ENCODE results near the gene KIAA1217.
A peak's percentile ranks its signal among the peaks of the same experiment; 100 is the strongest.
"Not testable (repeated sequence)": the region's sequence is repeated elsewhere in the genome, so short reads cannot be mapped to it uniquely, and the experiment has no call there.

KIAA1217 gene

DNA sequence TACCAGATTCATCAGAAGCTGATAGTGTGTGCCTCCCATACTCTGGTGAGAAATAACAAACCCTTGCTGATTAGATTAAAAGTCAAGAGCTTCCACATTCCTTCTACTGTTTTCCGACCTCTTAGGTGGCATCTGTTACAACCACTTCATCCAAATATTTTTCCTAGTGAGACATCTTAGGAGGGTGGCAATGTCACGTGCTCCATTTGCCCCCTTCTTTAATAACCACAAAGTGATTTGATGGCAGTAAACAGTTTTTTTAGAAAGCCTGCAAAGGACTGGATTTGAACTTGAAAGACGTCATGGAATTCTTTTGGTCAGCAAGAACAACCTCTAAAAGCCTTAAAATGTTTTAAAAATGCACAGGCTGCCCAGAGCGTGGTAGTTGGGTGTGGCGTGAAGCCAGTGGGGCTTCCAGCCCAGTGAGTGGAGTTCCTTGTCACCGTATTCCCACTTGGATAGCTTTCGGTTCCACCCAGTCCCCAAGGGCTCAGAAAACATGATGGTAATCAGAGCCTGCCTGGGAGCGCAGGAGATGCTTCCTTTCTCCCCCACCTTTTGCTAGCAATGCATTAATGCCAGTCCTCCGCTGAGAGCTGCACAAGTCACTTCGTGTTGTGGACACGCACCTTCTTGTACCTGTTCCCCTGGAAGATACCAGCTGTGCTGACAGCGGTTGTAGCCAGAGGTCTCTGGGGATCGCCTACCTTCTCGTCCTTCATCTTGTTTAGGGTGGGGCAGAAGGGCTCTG is 256.4 kb downstream of the KIAA1217 start:
- DNase-seq (ENCODE audit: low spot score): peak; percentile 52

DNA sequence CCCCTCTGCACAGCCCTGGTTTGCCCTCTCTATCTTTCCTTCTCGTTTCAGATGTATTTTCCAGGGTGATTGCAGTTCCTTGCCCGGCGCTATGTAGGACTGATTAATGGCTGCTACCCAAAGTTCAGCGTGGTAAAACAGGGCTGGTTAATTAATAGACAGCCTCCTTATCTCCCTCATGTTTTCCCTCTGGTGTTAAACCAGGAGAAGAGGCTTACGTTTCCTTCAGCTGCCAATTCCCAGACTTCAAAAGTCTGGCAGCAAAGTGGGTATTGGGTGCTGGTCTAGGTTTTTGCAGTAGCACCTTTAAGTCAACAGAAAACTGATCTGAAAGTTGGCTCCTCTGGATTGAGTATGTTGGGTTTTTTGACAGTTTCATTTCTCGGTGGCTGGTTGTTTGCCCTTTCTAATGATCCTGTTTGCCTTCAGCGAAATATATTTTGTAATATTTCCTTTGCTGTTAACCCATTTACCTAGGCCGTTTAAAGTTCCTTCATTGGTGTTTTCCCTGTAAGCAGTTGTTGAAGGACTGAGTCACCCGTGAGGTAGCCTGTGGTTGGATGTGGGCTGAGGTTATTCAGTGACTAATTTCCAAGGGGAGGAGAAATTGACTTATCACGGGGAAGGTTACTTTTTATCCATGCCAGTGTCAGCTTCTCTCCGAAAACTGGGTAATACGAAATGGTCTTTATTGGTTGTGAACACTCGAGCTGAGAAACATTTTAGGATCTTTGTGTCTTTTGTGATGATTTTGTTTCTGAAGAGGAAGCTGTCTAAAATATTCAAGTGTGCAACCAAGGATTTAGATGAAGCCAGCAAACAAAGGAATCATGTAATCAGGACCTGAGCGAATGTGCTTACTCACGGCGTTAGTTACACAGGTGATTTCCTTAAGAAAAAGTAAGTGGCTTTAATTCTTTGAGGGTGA is 257.2 kb downstream of the KIAA1217 start:
- peak; percentile 90 for DNase-seq (ENCODE audit: low spot score)

DNA sequence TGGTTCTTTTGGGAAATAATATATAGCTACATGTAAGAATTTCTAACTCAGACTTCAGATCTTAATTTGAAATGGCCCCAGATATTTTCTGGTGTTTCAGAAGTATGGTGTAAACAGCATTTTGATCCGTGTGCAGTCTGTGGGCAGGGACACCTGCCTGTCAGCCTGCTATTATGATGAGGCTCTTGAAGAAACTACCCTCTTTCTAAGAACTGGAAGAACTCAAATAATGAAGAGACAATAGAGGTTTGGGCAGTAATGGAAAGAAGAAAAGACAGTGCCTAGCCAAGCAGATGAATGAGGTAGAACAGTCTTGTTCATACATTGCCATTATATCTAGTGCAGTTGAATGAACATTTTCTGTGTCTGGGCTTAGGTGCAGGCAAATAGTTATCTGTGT is 258.2 kb downstream of the KIAA1217 start:
- DNase-seq (ENCODE audit: low spot score): no peak

- no peak for DNase-seq (ENCODE audit: low spot score)
These were observed 258.7 kb downstream of the KIAA1217 start for GRCh38 chr10:24467605-24468004.

GRCh38 chr10:24468281-24468751 is 259.4 kb downstream of the KIAA1217 start:
- no peak for DNase-seq (ENCODE audit: low spot score)

- DNase-seq (ENCODE audit: low spot score): peak; percentile 72
These were observed 261.1 kb downstream of the KIAA1217 start for GRCh38 chr10:24469993-24470392.

- DNase-seq (ENCODE audit: low spot score): no peak
These were observed 266.7 kb downstream of the KIAA1217 start for GRCh38 chr10:24475598-24475997.

GRCh38 chr10:24476913-24477701 is 268.2 kb downstream of the KIAA1217 start:
- DNase-seq (ENCODE audit: low spot score): no peak

DNA sequence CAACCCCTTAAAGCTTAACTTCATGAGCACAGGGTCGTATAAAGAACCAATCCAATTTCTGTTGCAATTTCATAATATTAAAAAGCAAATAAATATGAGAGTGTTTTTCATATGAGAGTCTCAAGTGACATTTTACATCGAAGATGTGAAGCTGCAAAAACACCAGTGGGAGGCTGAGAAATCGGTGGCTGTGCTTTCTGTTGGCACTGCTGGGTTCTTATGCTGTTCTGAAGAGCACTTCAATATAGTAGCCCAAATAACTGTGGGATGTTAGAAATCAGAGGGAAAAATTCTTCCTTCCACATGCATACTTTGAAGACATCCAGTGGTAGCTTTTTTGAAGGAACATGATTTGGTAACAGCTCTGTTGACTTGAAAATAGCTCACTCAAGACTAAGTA is 269.0 kb downstream of the KIAA1217 start:
- no peak for DNase-seq (ENCODE audit: low spot score)

DNA sequence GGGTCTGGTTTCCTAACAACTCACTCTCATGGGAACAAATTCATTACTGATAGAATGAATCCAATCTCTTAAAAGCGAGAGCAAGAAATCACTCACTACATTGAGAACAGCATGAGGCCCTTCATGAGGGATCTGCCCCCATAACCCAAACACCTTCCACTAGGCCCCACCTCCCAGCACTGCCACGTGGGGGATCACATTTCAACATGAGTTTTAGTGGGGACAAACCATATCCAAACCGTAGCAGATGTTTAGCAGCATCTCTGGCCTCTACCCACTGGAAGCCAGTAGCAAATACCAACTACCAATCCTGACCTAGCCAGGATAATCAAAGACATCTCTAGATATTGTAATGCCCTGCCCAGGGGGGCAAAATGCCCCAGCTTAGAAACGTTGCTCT is 270.9 kb downstream of the KIAA1217 start:
- DNase-seq (ENCODE audit: low spot score): no peak

- DNase-seq (ENCODE audit: low spot score): no peak
These were observed 271.5 kb downstream of the KIAA1217 start for GRCh38 chr10:24480447-24480846.

DNA sequence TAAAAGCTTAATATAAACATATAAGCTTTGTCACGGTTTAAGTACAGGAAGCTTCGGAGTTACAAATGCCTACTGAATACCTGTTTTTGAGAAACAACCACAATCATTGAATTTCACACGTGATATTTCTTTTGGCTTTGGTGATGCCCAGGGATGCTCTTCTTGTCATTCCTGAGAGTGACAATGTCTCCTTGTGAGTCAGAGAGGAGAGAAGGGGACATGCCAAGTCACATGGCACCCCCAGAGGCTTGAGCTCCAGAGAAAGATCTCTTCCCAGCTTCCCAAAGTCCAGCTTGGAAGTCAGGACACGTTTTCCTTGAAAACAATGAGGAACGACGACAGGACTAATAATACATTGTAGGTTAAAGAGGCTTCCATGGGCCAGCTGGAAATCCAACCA is 272.3 kb downstream of the KIAA1217 start:
- DNase-seq (ENCODE audit: low spot score): no peak

- DNase-seq (ENCODE audit: low spot score): not testable (repeated sequence)
These were observed 273.8 kb downstream of the KIAA1217 start for GRCh38 chr10:24482713-24483112.

- peak; percentile 92 for DNase-seq (ENCODE audit: low spot score)
These were observed 274.8 kb downstream of the KIAA1217 start for GRCh38 chr10:24483701-24484100.

DNA sequence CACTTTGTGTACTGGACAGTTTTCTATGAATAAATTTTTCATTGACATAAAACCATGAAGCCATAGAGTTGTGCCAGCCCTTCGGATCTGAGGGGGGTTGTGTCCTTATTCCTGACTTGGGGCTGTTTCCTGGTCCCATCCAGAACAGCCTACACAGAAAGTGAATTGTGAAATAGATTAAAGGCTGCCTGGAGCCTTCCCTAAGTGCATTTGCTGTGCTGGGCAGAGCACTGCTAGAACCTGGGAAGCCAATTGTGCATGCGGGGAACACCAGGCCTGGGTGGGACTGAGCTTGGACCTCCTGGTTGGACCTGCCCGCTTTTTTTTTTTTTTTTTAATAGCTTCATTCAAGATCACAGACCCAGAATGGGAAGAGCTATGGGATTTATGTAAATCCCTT is 275.8 kb downstream of the KIAA1217 start:
- no peak for DNase-seq (ENCODE audit: low spot score)

GRCh38 chr10:24485304-24485703 is 276.4 kb downstream of the KIAA1217 start:
- DNase-seq (ENCODE audit: low spot score): no peak

- peak; percentile 63 for DNase-seq (ENCODE audit: low spot score)
These were observed 279.7 kb downstream of the KIAA1217 start for GRCh38 chr10:24488631-24489030.

DNA sequence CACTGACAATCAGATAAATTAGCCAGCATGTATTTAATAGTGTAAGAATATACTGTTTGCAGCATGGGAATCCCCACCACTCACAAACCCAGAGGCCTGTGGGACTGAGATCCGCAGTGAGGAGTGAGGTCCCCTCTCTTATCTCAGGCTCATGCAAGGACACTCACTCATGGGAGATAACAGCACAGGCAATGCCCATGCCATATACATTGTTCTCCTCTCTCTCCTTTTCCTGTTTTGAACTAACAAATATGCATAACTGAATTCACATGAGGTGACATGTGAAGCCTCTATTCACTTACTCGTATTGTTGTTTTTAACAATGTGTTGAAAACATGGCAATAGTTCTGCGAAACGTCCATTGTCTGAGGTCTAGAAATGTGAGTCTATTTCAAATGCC is 284.2 kb downstream of the KIAA1217 start:
- DNase-seq (ENCODE audit: low spot score): no peak

GRCh38 chr10:24494236-24494635 is 285.3 kb downstream of the KIAA1217 start:
- no peak for DNase-seq (ENCODE audit: low spot score)

GRCh38 chr10:24494777-24495176 is 285.8 kb downstream of the KIAA1217 start:
- DNase-seq (ENCODE audit: low spot score): no peak

- no peak for DNase-seq (ENCODE audit: low spot score)
These were observed 286.9 kb downstream of the KIAA1217 start for GRCh38 chr10:24495666-24496460.

All from SW480 (cell line).